ENCODE data around the gene CMTM5. TPM values are rescaled to one million over a fixed set of nuclear protein-coding genes. Genes with fewer than 3 reads are reported as not detected.

The CMTM5 gene
- total RNA-seq, 1 donor from 2014 or later = not detected

DNA sequence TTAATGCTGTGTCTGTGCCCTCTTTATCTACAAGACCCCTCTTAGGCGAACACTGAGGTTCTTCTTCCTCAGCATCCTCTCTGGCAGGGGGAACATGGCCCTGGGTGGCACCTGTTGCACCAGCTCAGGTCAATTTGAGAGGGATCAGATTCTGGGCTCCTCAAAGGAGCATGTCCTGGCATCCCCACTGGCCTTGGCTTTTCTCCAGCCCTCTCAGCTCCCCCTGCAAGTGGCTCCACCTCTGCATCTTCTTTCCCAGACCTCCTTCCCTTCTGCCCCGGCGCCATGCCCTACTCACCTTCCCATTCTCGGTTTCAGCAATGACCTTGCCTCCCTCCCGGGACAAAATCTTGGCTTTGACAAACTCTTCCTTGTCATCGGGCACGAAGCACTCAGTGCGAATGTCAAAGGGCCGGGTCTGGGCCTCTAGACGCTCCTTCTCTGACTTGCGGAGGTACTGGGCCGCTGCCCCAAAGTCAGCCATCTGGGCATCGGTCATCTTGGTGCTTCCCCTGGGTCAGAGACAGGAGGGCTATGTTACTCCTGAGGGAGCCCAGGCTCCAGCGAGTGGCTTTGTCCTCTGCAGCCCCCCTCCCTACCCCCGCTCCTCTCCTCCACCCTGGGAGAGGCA, 30.0 kb downstream of the CMTM5 start:
- no peak for DNase-seq (ENCODE audit: low spot score)
- H3K4me1 Mint-ChIP-seq (ENCODE audit: low read depth) = no peaks in the 10 kb centered on the region
- no peaks in the 10 kb centered on the region for H3K36me3 Mint-ChIP-seq (ENCODE audit: low read depth)
- H3K27ac Mint-ChIP-seq (ENCODE audit: unreplicated experiment) = no peak overlapping the region
- H3K4me3 Mint-ChIP-seq (ENCODE audit: unreplicated experiment) = no peak overlapping the region
- TF ChIP-seq, protein P1, sequence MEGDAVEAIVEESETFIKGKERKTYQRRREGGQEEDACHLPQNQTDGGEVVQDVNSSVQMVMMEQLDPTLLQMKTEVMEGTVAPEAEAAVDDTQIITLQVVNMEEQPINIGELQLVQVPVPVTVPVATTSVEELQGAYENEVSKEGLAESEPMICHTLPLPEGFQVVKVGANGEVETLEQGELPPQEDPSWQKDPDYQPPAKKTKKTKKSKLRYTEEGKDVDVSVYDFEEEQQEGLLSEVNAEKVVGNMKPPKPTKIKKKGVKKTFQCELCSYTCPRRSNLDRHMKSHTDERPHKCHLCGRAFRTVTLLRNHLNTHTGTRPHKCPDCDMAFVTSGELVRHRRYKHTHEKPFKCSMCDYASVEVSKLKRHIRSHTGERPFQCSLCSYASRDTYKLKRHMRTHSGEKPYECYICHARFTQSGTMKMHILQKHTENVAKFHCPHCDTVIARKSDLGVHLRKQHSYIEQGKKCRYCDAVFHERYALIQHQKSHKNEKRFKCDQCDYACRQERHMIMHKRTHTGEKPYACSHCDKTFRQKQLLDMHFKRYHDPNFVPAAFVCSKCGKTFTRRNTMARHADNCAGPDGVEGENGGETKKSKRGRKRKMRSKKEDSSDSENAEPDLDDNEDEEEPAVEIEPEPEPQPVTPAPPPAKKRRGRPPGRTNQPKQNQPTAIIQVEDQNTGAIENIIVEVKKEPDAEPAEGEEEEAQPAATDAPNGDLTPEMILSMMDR (IDR thresholded peaks at IDR 0.05) = no peak
- H3K9me3 Mint-ChIP-seq (ENCODE audit: low read depth) = no peaks in the 10 kb centered on the region
- H3K27me3 Mint-ChIP-seq (ENCODE audit: low read depth) = peaks cover 64% of the 10 kb centered on the region

DNA sequence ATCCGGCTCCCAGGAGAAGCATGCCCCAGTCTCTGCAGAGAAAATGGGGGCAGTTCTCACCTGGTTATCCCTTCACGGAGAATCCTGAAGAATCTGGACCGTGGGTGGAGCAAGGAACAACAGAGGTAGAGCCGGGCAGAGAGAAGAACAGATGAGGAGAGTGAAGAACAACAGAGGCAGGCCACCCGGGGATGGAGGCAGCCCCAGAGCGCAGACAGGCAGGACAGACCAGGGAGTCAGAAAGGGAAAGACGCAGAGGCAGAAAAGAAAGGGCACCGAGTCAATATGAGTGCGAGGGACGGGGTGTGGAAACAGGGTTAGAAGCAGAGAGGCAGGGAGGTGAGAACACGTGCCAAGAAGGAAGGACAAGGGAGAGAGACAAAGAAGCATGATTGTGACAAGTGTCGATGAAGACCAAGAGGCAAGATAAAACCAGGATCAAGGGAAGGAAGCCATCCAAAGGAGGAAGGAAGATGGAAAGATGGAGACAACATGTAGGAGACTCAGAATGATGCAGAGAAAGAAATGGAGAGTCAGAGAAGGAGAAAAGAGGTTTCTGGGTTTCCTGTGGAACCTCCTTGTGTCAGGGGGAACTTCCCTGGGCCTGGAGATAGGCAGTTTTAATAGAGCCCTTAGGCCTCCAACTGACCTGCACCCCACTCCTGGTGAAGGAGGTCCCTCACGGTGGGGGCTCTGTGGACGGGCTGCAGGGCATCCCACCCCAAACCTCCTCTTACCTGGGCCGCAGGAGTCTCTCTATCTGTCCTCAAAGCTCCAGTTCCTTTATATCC, 30.9 kb downstream of the CMTM5 start, which contains the start of gene MYH6:
MYH6 (minus strand) TSS at position 758 of the 791 bp plus-strand sequence. CDS start 1,050 bp downstream, outside the sequence.
- Mint-ChIP-seq H3K4me1 (ENCODE audit: low read depth) (no peaks in the 10 kb centered on the region), H3K4me3 (ENCODE audit: unreplicated experiment) (no peak within 1 kb of the TSS), H3K27me3 (ENCODE audit: low read depth) (peaks cover 61% of the 10 kb centered on the region), H3K9me3 (ENCODE audit: low read depth) (no peaks in the 10 kb centered on the region), H3K27ac (ENCODE audit: unreplicated experiment) (no peak within 1 kb of the TSS), H3K36me3 (ENCODE audit: low read depth) (no peaks in the 10 kb centered on the region)
- DNase-seq (ENCODE audit: low spot score) = no peak
- TF ChIP-seq, protein P1 (IDR thresholded peaks at IDR 0.05) = no peak

DNA sequence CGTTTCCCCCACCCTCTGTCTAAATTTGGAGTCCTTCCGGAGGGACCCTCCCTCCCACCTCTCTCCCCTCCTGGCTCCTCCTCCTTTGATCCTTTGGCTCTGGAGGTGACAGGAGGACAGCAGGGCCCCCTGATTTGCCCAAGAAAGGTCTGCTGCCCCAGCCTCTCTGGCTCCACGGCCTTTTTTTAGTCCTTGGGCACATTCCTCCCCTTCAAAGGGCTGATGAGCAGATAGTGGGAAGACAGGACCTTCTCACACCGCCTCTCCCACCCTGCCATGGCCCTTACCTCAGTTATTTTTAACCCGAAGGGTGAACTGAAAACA, 31.4 kb downstream of the CMTM5 start:
- H3K4me1 Mint-ChIP-seq (ENCODE audit: low read depth) = no peaks in the 10 kb centered on the region
- no peak for DNase-seq (ENCODE audit: low spot score)
- H3K36me3 Mint-ChIP-seq (ENCODE audit: low read depth) = no peaks in the 10 kb centered on the region
- TF ChIP-seq, protein P1 (IDR thresholded peaks at IDR 0.05) = no peak
- peaks cover 57% of the 10 kb centered on the region for H3K27me3 Mint-ChIP-seq (ENCODE audit: low read depth)
- H3K27ac Mint-ChIP-seq (ENCODE audit: unreplicated experiment) = no peak overlapping the region
- no peaks in the 10 kb centered on the region for H3K9me3 Mint-ChIP-seq (ENCODE audit: low read depth)
- no peak overlapping the region for H3K4me3 Mint-ChIP-seq (ENCODE audit: unreplicated experiment)

DNA sequence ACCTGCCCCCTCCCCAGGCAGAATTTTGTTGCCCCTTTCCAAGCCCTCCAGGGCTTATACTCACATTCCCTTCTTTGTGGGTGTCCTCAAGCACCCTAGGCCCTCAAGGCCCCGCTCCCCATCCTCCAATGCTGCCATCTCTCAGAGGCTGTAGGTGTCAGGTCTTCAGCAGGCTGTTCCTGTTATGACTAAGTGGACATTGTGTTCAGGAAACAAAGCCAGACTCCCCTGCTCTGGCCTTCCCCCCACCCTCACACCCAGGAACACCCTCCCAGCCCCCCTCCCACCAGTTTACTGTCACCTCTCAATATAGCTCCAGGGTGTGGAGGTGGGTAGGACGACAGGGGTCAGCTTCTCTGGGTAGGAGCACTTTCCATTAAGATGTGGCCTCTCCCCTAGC, 32.6 kb downstream of the CMTM5 start:
- no peak overlapping the region for H3K27ac Mint-ChIP-seq (ENCODE audit: unreplicated experiment)
- DNase-seq (ENCODE audit: low spot score) = no peak
- H3K9me3 Mint-ChIP-seq (ENCODE audit: low read depth) = no peaks in the 10 kb centered on the region
- no peaks in the 10 kb centered on the region for H3K36me3 Mint-ChIP-seq (ENCODE audit: low read depth)
- TF ChIP-seq, protein P1 (IDR thresholded peaks at IDR 0.05) = no peak
- no peaks in the 10 kb centered on the region for H3K4me1 Mint-ChIP-seq (ENCODE audit: low read depth)
- H3K27me3 Mint-ChIP-seq (ENCODE audit: low read depth) = peaks cover 54% of the 10 kb centered on the region
- no peak overlapping the region for H3K4me3 Mint-ChIP-seq (ENCODE audit: unreplicated experiment)

DNA sequence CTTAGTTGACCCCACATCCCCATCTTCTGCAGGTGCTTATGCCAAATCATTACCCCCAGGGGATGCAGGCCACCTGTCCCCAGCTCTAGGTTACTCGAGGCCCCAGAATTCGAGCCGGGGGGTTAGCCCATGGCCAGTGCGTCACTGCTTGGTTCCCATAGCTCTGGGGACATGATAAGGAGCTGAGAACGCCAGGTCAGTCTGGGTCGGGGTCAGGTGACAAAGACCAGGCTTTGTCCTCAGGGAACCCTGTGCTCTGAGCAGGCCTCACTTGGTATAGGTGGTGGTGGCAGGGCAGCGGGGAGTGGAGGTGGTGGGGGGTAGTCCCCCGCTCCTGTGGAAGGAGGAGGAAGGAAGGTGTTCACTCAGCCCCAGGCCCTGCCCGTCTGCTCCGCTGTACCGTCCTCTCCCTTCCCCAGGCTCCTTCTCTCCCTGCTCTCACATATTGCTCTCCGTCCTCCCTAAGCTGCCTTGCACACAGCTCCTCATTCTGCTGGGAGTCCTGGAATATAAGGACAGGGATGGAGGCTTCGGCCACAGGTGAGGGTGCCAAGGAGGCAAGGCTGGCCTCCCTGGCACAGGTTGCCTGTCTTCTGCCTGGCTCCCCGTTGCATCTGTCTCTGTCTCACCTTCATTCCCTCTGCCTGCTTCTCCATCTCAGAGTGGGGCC, 33.3 kb downstream of the CMTM5 start:
- DNase-seq (ENCODE audit: low spot score) = no peak
- peaks cover 51% of the 10 kb centered on the region for H3K27me3 Mint-ChIP-seq (ENCODE audit: low read depth)
- H3K36me3 Mint-ChIP-seq (ENCODE audit: low read depth) = no peaks in the 10 kb centered on the region
- TF ChIP-seq, protein P1 (IDR thresholded peaks at IDR 0.05) = no peak
- H3K27ac Mint-ChIP-seq (ENCODE audit: unreplicated experiment) = no peak overlapping the region
- H3K9me3 Mint-ChIP-seq (ENCODE audit: low read depth) = no peaks in the 10 kb centered on the region
- no peak overlapping the region for H3K4me3 Mint-ChIP-seq (ENCODE audit: unreplicated experiment)
- H3K4me1 Mint-ChIP-seq (ENCODE audit: low read depth) = no peaks in the 10 kb centered on the region
